ENCODE measurements around the gene PRKCZ.

- no peak for TF ChIP-seq CTCF (conservative IDR thresholded peaks at IDR 0.05; ENCODE audit: low read length)
- no peak for TF ChIP-seq EZH2phosphoT487 (IDR thresholded peaks at IDR 0.05; ENCODE audit: borderline replicate concordance, low read depth, low read length)
Measured at GRCh38 chr1:2099886-2100779, 49.9 kb downstream of the PRKCZ start.
